GM18909 (cell line): ENCODE data around the gene DPP8.
"Not testable (repeated sequence)": the region's sequence is repeated elsewhere in the genome, so short reads cannot be mapped to it uniquely, and the experiment has no call there.

Source experiments
- ATAC-seq: cut with Tn5 transposase; IDR thresholded peaks from one replicate; pipeline ENCODE4 v1.9.1; 2021; ENCODE audit warnings: mild to moderate bottlenecking; ENCODE audit not compliant: unreplicated experiment, poor library complexity

Gene DPP8

DNA sequence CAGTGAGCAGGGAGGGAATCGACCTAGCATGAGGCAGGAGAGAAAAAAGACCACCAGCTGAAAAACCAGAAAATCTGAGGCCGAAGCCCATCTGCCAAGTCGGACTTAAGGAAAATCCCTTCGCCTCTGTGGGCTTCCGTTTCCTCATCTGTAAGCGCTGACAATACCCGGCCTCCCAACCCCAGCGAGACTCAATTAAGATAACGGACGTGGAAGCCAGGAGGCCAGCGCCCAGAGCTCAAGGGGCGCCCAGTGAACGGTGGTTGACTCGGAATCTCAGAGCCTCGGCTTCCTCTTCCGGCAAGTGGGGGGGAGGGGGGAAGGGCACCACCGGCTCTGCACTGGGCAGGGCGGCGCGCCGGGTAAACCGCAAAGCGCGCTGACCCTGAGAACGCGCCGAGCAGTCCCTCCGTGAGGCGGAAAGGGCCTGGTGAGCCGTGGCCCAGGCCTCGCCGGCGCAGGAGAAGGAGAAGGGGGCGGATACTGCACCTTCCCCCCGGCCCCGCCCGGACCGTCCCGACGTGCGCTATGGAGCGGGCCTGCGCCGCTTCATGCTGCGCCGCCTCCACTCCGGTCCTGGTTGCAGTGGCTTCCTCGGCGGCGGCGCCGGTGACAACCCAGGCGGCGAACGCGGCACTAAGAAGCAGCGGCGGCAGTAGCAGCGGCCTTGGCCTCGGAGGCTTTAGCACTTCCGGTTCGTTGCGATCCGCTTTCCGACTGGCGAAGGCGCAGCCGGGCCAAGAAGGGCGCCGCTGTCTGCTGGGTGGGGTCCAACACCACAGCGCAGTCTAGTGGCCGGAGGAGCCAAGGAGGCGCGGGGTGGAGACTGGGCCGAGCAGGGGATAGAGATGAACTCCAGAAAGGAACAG is at the start of gene DPP8:
TSS of gene DPP8 (minus strand) at position 693 of the 869 bp plus-strand sequence. CDS start 5,136 bp downstream, outside the sequence.
- peak; percentile 89 for ATAC-seq

DNA sequence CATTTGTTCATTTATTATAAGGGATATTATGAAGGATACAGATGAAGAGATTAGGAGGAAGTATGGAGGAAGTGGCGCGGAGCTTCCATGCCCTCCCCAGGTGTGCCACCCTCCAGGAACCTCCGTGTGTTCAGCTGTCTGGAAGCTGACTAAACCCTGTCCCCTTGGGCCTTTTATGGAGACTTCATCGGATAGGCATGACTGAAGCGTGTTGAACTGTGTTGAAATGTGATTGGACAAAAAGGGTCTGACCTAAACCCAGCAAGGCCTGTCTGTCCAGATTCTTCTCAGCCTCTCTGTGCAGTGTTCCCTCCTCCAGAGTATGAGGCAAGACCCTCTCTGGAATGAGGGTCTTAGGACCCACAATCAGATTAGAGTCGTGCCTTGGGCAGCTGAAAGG is 44.4 kb upstream of the DPP8 start:
- no peak for ATAC-seq

DNA sequence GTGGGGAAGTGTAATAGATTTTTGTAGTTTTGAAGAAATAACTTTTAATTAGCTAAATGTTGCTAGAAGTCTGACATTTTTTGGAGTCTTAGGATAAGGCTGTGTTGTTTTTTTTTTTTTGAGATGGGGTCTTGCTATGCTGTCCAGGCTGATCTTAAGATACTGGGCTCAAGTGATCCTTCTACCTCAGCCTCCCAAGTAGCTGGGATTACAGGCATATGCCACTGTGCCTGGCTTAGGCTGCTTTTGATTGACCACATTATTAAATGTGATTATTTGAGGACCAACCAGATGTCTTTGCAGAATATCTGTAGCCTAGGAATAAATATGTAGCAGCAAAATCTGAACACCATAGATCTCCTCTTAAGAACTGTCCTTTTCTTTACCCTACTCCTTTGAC is 42.5 kb upstream of the DPP8 start:
- no peak for ATAC-seq

DNA sequence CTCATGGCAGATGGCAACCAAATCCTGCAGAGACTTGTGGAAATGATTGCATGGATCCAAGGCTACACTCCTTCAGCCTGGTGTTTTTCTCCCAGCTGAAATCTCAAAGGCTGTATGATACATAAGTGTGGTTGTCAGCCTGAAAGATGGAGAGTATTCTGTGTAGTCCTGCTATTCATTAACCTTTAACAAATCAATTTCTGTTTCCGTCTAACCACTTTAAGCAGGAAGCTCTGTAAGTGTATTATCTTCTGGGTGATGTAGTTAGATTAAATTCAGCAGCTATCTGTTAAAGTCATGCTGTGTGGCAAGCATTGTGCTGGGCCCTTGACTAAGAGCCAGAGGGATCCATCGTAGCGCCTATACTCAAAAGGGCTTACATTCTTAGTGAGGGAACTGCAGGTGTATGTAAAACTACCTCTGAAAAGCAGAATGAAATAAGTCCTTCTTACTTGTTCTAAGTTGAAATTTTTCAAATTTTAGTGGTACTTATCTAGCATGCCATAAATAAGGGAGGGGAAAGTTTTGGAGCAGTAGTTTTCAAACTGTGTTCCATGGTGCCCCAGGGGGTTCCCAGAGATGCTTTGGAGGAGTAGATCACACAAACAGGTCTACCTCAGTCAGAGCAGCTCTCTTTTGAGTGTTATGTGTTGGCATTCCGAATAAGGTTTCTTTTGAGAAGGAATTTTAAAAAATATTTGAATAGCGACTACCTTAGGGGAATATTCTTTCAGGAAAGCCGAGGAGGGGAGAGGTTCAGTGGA is 41.7 kb upstream of the DPP8 start:
- ATAC-seq: no peak

DNA sequence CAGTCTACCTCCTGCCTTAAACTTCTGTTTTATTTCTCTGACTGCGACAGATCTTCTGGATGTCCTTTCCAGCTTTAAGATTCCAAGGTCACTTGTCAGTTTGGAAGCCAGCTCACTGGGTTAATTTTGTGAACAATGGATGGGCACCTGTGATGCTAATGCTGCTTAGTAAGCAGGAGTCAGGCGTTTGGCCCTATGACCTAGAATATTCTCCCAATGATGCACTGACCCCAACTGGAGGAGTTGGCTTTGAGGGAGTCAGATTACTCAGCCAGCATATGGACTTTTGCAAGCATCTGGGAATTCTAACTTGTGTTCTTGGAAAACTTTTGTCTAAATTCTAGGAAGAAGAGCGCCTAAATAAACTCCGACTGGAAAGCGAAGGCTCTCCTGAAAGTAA is 40.8 kb upstream of the DPP8 start:
- no peak for ATAC-seq

DNA sequence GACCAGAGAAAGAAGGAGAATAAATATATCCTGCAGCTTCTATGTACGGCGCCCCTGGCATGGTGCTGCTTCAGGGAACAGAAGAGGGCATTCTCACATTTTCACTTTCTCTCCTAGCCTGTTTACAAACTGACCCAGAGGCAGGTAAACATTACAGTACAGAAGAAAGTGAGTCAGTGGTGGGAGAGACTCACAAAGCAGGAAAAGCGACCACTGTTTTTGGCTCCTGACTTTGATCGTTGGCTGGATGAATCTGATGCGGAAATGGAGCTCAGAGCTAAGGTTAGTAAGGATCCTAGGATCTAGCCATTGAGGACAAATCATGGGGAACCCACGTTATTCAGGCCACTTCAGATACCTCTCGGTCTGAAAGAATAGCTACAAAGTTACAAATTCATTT is 39.1 kb upstream of the DPP8 start:
- no peak for ATAC-seq

DNA sequence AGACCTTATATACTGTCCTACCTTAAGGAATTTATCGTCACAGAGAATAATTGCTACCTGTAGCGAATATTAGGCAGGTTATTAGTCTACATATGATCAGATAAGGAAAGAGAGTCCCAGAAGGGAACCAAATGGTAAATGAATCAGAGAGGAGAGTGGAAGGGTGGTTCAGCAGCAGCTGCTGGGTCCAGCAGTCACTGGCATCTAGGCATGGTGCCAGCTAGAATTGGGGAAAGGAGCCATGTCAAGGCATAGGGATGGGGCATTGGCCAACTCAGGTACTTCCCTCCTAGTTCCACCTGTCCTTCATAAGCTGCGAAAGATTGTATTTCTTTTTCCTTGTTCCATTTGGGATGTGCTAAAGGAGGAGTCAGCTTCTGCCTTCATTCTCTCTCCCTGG is 36.2 kb upstream of the DPP8 start:
- no peak for ATAC-seq

DNA sequence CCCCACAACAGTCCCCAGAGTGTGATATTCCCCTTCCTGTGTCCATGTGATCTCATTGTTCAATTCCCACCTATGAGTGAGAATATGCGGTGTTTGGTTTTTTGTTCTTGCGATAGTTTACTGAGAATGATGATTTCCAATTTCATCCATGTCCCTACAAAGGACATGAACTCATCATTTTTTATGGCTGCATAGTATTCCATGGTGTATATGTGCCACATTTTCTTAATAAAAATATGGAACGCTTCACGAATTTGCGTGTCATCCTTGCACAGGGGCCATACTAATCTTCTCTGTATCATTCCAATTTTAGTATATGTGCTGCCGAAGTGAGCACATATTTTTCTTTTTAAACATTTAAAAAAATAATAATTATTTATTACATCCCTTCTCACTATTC is 35.4 kb upstream of the DPP8 start:
- ATAC-seq: not testable (repeated sequence)

DNA sequence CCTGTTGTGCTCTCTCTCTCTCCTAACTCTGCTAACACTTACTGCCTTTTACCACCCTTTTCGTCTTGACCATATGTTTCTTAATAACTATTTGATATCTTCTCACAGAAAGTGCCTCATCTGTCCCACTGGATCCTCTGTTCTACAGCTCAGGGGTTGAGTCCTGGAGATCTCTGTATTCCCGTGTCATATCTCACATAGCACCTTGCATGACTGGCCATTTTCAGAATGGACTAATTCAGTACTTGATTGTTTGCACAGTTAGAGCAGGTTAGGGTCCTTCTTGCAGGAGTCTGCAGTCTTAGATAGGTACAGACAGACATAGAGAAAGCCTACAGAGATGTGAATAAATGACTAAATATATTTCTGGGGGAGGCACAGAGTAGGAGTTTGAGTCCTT is 33.7 kb upstream of the DPP8 start:
- ATAC-seq: no peak

DNA sequence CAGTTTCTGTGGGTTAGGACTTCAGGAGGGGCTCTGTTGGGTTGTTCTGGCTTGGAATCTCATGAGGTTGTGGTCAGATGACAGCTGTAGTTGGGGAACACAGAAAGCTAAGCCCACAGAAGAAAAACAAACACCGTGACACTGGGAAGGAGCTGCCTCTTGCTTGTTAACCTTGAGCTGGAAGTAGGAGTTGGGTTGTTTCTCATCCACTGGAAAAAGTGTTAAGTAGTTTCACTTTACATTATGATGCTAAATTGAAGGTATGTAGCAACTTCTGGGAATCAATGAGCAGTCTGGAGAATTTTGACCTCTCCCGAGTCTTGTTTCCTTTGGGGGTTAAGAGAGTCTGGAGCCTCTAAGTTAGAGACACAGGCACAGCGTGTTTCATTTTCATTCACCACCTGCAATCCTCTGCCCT is 33.2 kb upstream of the DPP8 start:
- ATAC-seq: no peak

DNA sequence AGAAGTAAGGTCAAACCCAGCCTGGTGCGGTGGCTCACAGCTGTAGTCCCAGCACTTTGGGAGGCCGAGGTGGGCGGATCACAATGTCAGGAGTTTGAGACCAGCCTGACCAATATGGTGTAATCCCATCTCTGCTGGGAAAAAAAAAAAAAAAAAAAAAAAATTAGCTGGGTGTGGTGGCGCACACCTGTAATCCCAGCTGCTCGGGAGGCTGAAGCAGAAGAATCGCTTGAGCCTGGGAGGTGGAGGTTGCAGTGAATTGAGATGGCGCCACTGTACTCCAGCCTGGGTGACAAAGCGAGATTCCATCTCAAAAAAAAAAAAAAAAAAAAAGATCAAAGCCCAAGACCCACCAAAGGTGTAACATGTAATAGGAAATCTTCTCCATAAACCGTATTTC is 31.8 kb upstream of the DPP8 start:
- ATAC-seq: not testable (repeated sequence)

DNA sequence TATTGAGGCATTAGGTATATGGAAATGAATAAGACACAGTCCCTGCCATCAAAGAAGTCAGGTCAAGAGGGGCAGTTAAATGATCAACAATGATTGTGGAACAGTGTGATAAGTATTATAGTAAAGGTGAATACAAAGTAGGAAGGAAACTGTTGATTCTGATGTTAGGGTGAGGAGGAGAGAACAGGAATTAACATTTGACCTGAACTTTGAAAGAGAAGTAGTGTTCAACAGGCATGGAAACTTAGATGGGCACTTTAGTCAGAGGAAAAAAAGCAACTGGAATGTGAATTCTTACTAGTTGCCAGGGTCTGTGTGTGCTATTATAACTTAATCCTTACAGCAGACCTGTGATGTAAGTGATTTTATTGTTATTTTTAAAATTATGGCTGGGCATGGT is 30.4 kb upstream of the DPP8 start:
- ATAC-seq: no peak

DNA sequence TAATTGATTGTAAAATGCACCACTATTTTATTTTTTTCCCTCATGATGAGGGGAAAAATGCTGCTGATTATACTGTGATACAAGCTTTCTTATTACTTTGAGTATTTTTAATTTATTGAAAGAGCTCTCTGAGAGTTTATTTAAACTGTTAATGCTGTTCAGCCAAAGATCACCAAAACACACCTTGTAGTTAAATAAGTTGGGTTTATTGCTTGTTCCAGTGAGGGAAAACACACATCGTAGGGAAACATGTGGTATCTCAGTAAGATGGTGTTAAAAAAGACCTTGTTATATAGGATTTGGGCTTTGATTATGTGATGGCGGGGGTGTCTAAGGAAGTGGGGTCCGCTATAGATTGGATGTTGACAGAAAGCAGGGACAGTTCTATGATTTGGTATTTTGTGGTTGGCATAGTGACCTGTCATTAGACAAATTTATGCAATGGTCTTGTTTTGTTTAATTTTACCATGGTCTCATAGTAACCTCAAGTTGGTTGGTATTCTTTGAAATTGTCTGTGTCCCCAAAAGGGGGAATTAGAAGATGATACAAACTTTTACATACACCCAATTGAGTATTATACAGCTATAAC is 23.8 kb upstream of the DPP8 start:
- no peak for ATAC-seq

DNA sequence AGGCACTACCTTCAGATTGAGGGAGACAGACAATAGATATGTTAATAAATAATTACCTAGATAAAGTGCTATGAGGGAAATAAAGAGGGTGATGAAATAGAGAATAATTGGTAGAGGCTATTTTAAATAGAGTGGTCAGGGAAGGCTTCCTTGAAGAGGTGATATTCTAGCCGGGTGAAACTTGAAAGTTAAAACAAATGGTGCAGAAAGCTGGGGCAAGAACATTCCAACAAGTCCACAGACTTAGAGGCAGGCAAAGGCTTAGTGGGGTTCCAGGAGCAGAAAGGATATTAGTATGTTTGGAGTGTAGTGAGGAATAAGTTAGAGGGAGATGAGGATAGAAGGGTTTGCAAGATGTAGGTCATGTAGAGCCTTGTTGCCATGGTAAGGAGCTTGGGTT is 22.8 kb upstream of the DPP8 start:
- ATAC-seq: no peak

DNA sequence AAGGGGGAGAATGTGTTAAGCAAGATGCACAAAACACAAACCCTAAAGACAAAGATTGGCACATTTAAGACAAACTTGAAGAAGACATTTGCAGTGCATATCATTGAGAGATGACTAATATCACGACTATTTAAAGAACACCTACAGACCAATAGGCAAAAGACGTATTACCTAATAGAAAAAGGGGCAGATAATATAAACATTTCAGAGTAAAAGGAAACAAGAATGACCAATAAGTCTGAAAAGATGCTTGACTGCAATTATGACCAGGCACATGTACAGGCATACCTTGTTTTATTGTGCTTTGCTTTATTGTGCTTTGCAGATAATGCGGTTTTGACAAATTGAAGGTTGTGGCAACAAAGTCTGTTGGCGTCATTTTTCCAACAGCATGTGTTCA is 17.7 kb upstream of the DPP8 start:
- ATAC-seq: no peak

DNA sequence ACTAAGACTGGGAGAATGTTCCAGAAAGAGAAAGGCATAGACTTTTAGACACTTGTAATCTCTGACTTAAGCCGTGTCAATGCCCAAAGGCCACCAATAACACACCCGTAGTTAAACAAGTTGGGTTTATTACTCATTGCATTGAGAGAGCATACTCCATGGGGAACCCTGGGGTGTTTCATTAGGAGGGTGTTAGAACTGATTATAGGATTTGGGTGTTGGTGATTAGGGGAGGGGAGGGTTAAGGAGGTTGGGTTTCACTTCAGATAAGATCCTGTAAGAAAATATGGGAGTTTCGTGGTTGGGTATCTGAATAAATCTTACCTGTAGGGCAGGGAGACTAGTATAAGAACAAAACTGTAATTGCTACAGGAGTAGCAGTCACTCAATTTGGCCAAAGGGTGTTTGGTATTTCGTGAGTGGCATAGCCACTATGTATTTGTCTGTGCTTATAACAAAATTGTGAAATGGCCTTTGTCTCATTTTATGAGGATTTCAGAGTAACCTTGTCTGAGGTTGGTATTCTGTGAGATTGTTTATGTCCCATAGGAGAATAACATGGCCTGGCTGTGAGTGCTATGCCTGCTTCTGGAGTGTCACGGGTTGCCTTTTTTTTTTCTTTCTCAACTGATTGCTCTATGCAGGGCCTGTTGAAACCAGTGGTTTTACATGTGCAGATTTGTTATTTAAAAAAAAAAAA is 15.7 kb upstream of the DPP8 start:
- ATAC-seq: no peak

DNA sequence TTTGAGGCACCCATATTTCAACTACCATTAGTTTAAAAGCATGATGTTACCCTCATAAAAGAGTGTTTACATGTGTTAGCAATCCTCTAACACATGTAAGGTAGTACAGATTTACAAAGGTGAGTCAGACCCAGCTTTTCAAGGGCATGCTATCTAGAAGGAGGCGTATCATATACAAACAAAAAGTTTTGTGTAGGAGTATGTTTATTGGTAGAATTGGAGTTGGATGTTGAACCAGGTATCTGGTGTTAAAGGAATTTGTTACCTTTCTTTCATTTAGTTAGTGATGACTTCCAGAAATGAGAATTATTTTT is 15.2 kb upstream of the DPP8 start:
- no peak for ATAC-seq

DNA sequence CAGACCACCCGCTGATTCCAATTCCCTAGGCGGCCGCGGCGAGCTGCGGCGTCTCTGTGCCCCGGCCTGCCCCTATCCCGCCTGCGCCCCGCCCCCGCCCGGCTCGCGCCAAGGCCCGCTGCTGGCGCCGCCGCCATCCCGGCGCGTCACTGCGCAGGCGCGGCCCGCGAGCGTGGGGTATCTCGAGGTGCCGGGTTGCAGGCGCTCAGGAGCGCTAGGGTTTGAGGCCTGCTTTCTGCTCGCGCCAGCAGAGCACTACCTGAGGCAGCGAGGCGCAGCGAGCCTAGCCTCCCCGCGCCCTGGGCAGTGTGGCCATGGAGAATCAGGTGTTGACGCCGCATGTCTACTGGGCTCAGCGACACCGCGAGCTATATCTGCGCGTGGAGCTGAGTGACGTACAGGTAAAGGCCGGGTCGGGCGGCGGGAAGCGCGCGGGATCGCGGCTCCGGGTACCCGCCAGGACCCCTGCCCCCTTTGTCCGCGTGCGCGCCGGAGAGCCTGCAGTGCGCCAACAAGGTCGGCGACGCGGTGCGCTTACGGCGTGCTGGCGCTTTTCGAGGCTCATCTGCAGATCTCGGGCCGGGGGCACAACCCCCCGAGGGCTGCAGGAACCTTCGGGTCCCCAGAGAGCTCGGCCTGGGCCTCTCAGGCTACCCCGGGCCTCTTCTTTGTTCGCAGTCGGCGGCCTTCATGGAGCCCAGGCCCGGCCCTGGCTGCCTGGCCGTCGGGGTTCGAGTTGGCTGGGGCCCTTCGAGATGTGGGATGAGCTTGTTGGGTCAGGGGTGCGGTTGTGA is 13.0 kb upstream of the DPP8 start, which contains the start of gene HACD3:
TSS of gene HACD3 (plus strand) at position 146 of the 794 bp plus-strand sequence. CDS start at position 315, 169 bp downstream.
- ATAC-seq: peak; percentile 84

DNA sequence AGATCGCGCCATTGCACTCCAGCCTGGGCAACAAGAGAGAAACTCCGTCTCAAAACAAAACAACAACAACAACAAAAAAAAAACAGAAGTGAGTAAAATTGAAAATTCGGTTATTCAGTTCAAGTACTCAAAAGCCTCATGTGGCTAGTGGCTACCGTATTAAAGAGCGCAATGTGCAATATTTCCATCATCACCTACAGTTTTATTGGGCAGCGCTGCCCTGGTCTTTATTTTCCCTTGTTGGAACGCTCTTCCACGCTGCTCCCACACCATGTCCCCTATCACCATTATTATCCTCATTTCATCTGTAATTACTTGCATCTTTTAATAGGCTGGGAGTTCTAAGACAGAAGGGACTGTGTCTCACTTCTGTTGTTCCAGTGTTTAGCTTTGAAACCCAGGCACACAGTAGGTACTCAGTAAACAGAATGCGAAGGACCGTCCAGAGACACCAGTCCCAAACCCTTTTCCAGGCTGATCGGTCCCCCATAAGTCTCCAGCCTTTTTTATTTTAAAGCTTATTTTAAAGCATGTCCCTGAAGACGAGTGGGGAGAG is 12.4 kb upstream of the DPP8 start:
- ATAC-seq: no peak
